ENCODE data around the gene COL23A1.
"Not testable (repeated sequence)": the region's sequence is repeated elsewhere in the genome, so short reads cannot be mapped to it uniquely, and the experiment has no call there.

COL23A1 gene

GRCh38 chr5:178199581-178200434, 390.4 kb downstream of the COL23A1 start:
- DNase-seq (ENCODE audit: low read depth, low spot score): no peak

- no peak for DNase-seq (ENCODE audit: low read depth, low spot score)
These were observed 391.5 kb downstream of the COL23A1 start for GRCh38 chr5:178198706-178199105.

GRCh38 chr5:178198151-178198550, 392.0 kb downstream of the COL23A1 start:
- DNase-seq (ENCODE audit: low read depth, low spot score): not testable (repeated sequence)

GRCh38 chr5:178196986-178197385, 393.2 kb downstream of the COL23A1 start:
- no peak for DNase-seq (ENCODE audit: low read depth, low spot score)

- DNase-seq (ENCODE audit: low read depth, low spot score): no peak
These were observed 393.8 kb downstream of the COL23A1 start for GRCh38 chr5:178196281-178196812.

- DNase-seq (ENCODE audit: low read depth, low spot score): no peak
These were observed 396.2 kb downstream of the COL23A1 start for GRCh38 chr5:178194026-178194425.

- DNase-seq (ENCODE audit: low read depth, low spot score): no peak
These were observed 396.9 kb downstream of the COL23A1 start for GRCh38 chr5:178193251-178193809.

- no peak for DNase-seq (ENCODE audit: low read depth, low spot score)
These were observed 397.4 kb downstream of the COL23A1 start for GRCh38 chr5:178192787-178193186.

GRCh38 chr5:178192244-178192643, 397.9 kb downstream of the COL23A1 start:
- no peak for DNase-seq (ENCODE audit: low read depth, low spot score)

- no peak for DNase-seq (ENCODE audit: low read depth, low spot score)
These were observed 398.5 kb downstream of the COL23A1 start for GRCh38 chr5:178191661-178192060.

- no peak for DNase-seq (ENCODE audit: low read depth, low spot score)
These were observed 400.8 kb downstream of the COL23A1 start for GRCh38 chr5:178189433-178189832.

Measured in iPS DF 19.7 (cell line).